NCI-H2107 (cell line): ENCODE results near the gene JMJD1C.
A peak's percentile ranks its signal among the peaks of the same experiment; 100 is the strongest.

Source experiments
- DNase-seq: peaks from one replicate; lab custom pipeline; 2025; lab: John Stamatoyannopoulos, UW

The JMJD1C gene

GRCh38 chr10:63481815-63482421 is 16.1 kb upstream of the JMJD1C start:
- DNase-seq, result no peak

- DNase-seq, result no peak
Observed at GRCh38 chr10:63480237-63480636, 14.5 kb upstream of the JMJD1C start.

- DNase-seq, result no peak
Observed at GRCh38 chr10:63478564-63478963, 12.8 kb upstream of the JMJD1C start.

- no peak for DNase-seq
Observed at GRCh38 chr10:63477927-63478326, 12.2 kb upstream of the JMJD1C start.

- DNase-seq, result no peak
Observed at GRCh38 chr10:63474488-63474887, 8.7 kb upstream of the JMJD1C start.

GRCh38 chr10:63470928-63471327 is 5.2 kb upstream of the JMJD1C start:
- DNase-seq, result no peak

GRCh38 chr10:63468947-63469346 is 3.2 kb upstream of the JMJD1C start:
- DNase-seq, result no peak

GRCh38 chr10:63467841-63468240 is 2.1 kb upstream of the JMJD1C start:
- no peak for DNase-seq

GRCh38 chr10:63466144-63466935 is 563 bp upstream of the JMJD1C start:
- peak; percentile 26 for DNase-seq

GRCh38 chr10:63464402-63465292 is 1.1 kb downstream of the JMJD1C start:
- no peak for DNase-seq

GRCh38 chr10:63462442-63462841 is 3.3 kb downstream of the JMJD1C start:
- DNase-seq, result no peak

GRCh38 chr10:63458177-63458576 is 7.6 kb downstream of the JMJD1C start:
- no peak for DNase-seq

GRCh38 chr10:63457594-63457993 is 8.2 kb downstream of the JMJD1C start:
- no peak for DNase-seq

- DNase-seq, result no peak
Observed at GRCh38 chr10:63456437-63457210, 9.2 kb downstream of the JMJD1C start.

GRCh38 chr10:63455507-63455906 is 10.3 kb downstream of the JMJD1C start:
- DNase-seq, result no peak

GRCh38 chr10:63454631-63455030 is 11.1 kb downstream of the JMJD1C start:
- no peak for DNase-seq

GRCh38 chr10:63452524-63452923 is 13.3 kb downstream of the JMJD1C start:
- no peak for DNase-seq

GRCh38 chr10:63446716-63447440 is 18.9 kb downstream of the JMJD1C start:
- no peak for DNase-seq

- DNase-seq, result no peak
Observed at GRCh38 chr10:63441404-63441803, 24.4 kb downstream of the JMJD1C start.

- no peak for DNase-seq
Observed at GRCh38 chr10:63439607-63440006, 26.2 kb downstream of the JMJD1C start.
